Mesodermal cell (in vitro differentiated cells): Measurements from ENCODE around the gene PSG2. TPM values are rescaled to one million over a fixed set of nuclear protein-coding genes. Genes with fewer than 3 reads are reported as not detected.
A peak's percentile ranks its signal among the peaks of the same experiment; 100 is the strongest.
"Not testable (repeated sequence)": the region's sequence is repeated elsewhere in the genome, so short reads cannot be mapped to it uniquely, and the experiment has no call there.

Experiments used
- H3K27ac ChIP-seq: 2 replicates; pipeline ENCODE4 v1.7.0; 2013; ENCODE audit warnings: mild to moderate bottlenecking, low read depth, low read length, moderate library complexity; ENCODE audit not compliant: severe bottlenecking
- H3K36me3 ChIP-seq: 2 replicates; pipeline ENCODE4 v1.7.1; 2013; ENCODE audit warnings: mild to moderate bottlenecking, low read length, moderate library complexity; ENCODE audit not compliant: control insufficient read depth, insufficient read depth
- H3K4me1 ChIP-seq: one replicate; pipeline ENCODE4 v1.7.1; 2013; ENCODE audit warnings: mild to moderate bottlenecking, low read length; ENCODE audit not compliant: insufficient read depth, control insufficient read depth, poor library complexity, severe bottlenecking
- H3K4me3 ChIP-seq: 2 replicates; pipeline ENCODE4 v1.7.0; 2013; ENCODE audit warnings: low read length, control low read depth, mild to moderate bottlenecking; ENCODE audit not compliant: insufficient read depth, poor library complexity, severe bottlenecking; ENCODE audit errors: extremely low read depth
- H3K9me3 ChIP-seq: 2 replicates; pipeline ENCODE4 v1.7.1; 2013; ENCODE audit warnings: mild to moderate bottlenecking, low read length, moderate library complexity; ENCODE audit not compliant: control insufficient read depth
- WGBS, 2 experiments: methylation state at CpG; one replicate each; pipeline ENCODE4 v1.1.5; 2013; ENCODE audit warnings: missing lambda C conversion rate in 2 of 2; ENCODE audit not compliant: insufficient coverage in 2 of 2; 5-methylcytosine and 5-hydroxymethylcytosine counted together
- polyA plus RNA-seq, 2 experiments: library from polyadenylated mRNA; stranded (reverse); fragments of 50-300 nt; gene quantifications; one replicate each; pipeline ENCODE4 v1.2.3, GENCODE V29; 2013

Gene PSG2
- polyA plus RNA-seq (2013, experiment 1 of 2), result not detected
- polyA plus RNA-seq (2013, experiment 2 of 2), result not detected

- H3K9me3 ChIP-seq, H3K36me3 ChIP-seq, H3K4me1 ChIP-seq, H3K27ac ChIP-seq, H3K4me3 ChIP-seq: not testable (repeated sequence)
- WGBS, 2 experiments, result 75 to 76% methylated on average over 1 to 2 of the region's 2 CpGs
These were observed at the start of gene PSG2 for GRCh38 chr19:43082601-43083000. PSG2 (minus strand) TSS chr19:43082701; CDS start chr19:43082569, 132 bp downstream.

GRCh38 chr19:43131281-43131842, 48.9 kb upstream of the PSG2 start:
- H3K9me3 ChIP-seq, H3K4me3 ChIP-seq, H3K4me1 ChIP-seq, H3K36me3 ChIP-seq, H3K27ac ChIP-seq: not testable (repeated sequence)
- WGBS, 2 experiments, result 69 to 80% methylated on average over 7 of the region's 8 CpGs

- H3K27ac ChIP-seq, H3K36me3 ChIP-seq, H3K4me1 ChIP-seq, H3K4me3 ChIP-seq, H3K9me3 ChIP-seq: not testable (repeated sequence)
- 87 to 90% methylated on average over 2 to 3 of the region's 7 CpGs for WGBS, 2 experiments
These were observed 46.7 kb upstream of the PSG2 start for GRCh38 chr19:43129197-43129596.

GRCh38 chr19:43127336-43127735, 44.8 kb upstream of the PSG2 start:
- not testable (repeated sequence) for H3K4me1 ChIP-seq, H3K4me3 ChIP-seq, H3K36me3 ChIP-seq, H3K9me3 ChIP-seq, H3K27ac ChIP-seq
- 90% methylated on average over 2 of the region's 3 CpGs; no CpG with 5 or more reads in 1 of the 2 experiments for WGBS, 2 experiments

GRCh38 chr19:43126720-43127119, 44.2 kb upstream of the PSG2 start:
- Histone ChIP-seq H3K4me3 (no peak overlapping the region), H3K9me3 (peaks cover 13% of the 10 kb centered on the region), H3K36me3 (no peaks in the 10 kb centered on the region), H3K4me1 (peaks cover 3% of the 10 kb centered on the region), H3K27ac (no peak overlapping the region)
- WGBS, 2 experiments, result 60 to 84% methylated on average over 1 to 2 of the region's 4 CpGs

GRCh38 chr19:43124360-43124759, 41.9 kb upstream of the PSG2 start:
- Histone ChIP-seq H3K27ac (no peak overlapping the region), H3K4me3 (no peak overlapping the region), H3K36me3 (no peaks in the 10 kb centered on the region), H3K4me1 (peaks cover 6% of the 10 kb centered on the region), H3K9me3 (peaks cover 13% of the 10 kb centered on the region)
- WGBS, 2 experiments, result 67% methylated on average over 1 of the region's 2 CpGs; no CpG with 5 or more reads in 1 of the 2 experiments

- H3K4me3 ChIP-seq, H3K36me3 ChIP-seq, H3K4me1 ChIP-seq: not testable (repeated sequence)
- Histone ChIP-seq H3K9me3 (peaks cover 16% of the 10 kb centered on the region), H3K27ac (peak overlapping the region; percentile 77)
- 82 to 91% methylated on average over 7 to 10 of the region's 11 CpGs for WGBS, 2 experiments
These were observed 38.0 kb upstream of the PSG2 start for GRCh38 chr19:43120433-43121026.

GRCh38 chr19:43119526-43119925, 37.0 kb upstream of the PSG2 start:
- Histone ChIP-seq H3K27ac (peak overlapping the region; percentile 77), H3K9me3 (peaks cover 18% of the 10 kb centered on the region)
- not testable (repeated sequence) for H3K4me3 ChIP-seq, H3K4me1 ChIP-seq, H3K36me3 ChIP-seq
- 80 to 83% methylated on average over 1 to 2 of the region's 3 CpGs for WGBS, 2 experiments

GRCh38 chr19:43116421-43116820, 33.9 kb upstream of the PSG2 start:
- H3K4me1 ChIP-seq, H3K4me3 ChIP-seq, H3K27ac ChIP-seq, H3K9me3 ChIP-seq, H3K36me3 ChIP-seq: not testable (repeated sequence)
- 53% methylated on average over 3 of the region's 3 CpGs; no CpG with 5 or more reads in 1 of the 2 experiments for WGBS, 2 experiments

- H3K9me3 ChIP-seq, H3K27ac ChIP-seq, H3K36me3 ChIP-seq, H3K4me3 ChIP-seq, H3K4me1 ChIP-seq: not testable (repeated sequence)
- no CpG with 5 or more reads among the region's 1 CpG for WGBS, 2 experiments
These were observed 33.0 kb upstream of the PSG2 start for GRCh38 chr19:43115548-43115947.

- not testable (repeated sequence) for H3K4me3 ChIP-seq
These were observed 32.6 kb upstream of the PSG2 start for GRCh38 chr19:43115064-43115463.

More at GRCh38 chr19:43115064-43115463, 32.6 kb upstream of the PSG2 start:
- H3K36me3 ChIP-seq, H3K9me3 ChIP-seq, H3K4me1 ChIP-seq, H3K27ac ChIP-seq: not testable (repeated sequence)
